Left lobe of liver (tissue), 2 donors: Measurements from ENCODE around the gene HNF1A. TPM values are rescaled to one million over a fixed set of nuclear protein-coding genes. Genes with fewer than 3 reads are reported as not detected.
A peak's percentile ranks its signal among the peaks of the same experiment; 100 is the strongest.
"Not testable (repeated sequence)": the region's sequence is repeated elsewhere in the genome, so short reads cannot be mapped to it uniquely, and the experiment has no call there.

Experiments used
- ATAC-seq: fragments of 200-7000 bp; cut with Tn5 transposase; one replicate; pipeline ENCODE4 v1.9.1; 2020; ENCODE audit warnings: mild to moderate bottlenecking, moderate library complexity
- DNase-seq: peaks from one replicate; pipeline ENCODE4 v3.0.0-alpha.2; 2020; ENCODE audit warnings: low spot score
- total RNA-seq: library from RNA; stranded (reverse); gene quantifications from one replicate; pipeline ENCODE4 v1.2.1, GENCODE V29; 2021
- donor health status: DM: no; HTN: no; CAD: no; lungs with moderate emphysema.
- donor health status: DM: no; HTN: yes; CAD: no.

HNF1A gene, protein sequence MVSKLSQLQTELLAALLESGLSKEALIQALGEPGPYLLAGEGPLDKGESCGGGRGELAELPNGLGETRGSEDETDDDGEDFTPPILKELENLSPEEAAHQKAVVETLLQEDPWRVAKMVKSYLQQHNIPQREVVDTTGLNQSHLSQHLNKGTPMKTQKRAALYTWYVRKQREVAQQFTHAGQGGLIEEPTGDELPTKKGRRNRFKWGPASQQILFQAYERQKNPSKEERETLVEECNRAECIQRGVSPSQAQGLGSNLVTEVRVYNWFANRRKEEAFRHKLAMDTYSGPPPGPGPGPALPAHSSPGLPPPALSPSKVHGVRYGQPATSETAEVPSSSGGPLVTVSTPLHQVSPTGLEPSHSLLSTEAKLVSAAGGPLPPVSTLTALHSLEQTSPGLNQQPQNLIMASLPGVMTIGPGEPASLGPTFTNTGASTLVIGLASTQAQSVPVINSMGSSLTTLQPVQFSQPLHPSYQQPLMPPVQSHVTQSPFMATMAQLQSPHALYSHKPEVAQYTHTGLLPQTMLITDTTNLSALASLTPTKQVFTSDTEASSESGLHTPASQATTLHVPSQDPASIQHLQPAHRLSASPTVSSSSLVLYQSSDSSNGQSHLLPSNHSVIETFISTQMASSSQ
- 23.8 TPM for total RNA-seq

DNA sequence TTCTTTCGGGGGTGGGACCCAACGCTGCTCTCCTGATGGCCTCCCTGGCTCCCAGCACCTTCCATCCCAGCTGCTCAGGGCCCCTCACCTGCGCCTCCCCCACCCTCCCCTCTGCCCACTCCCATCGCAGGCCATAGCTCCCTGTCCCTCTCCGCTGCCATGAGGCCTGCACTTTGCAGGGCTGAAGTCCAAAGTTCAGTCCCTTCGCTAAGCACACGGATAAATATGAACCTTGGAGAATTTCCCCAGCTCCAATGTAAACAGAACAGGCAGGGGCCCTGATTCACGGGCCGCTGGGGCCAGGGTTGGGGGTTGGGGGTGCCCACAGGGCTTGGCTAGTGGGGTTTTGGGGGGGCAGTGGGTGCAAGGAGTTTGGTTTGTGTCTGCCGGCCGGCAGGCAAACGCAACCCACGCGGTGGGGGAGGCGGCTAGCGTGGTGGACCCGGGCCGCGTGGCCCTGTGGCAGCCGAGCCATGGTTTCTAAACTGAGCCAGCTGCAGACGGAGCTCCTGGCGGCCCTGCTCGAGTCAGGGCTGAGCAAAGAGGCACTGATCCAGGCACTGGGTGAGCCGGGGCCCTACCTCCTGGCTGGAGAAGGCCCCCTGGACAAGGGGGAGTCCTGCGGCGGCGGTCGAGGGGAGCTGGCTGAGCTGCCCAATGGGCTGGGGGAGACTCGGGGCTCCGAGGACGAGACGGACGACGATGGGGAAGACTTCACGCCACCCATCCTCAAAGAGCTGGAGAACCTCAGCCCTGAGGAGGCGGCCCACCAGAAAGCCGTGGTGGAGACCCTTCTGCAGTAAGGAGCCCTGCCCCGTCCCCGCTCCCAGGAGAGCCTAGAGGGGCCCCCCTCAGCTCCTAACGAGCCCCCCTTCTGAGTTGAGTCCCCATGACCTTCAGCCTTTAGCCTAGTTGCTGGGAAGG, at the start of gene HNF1A:
Gene HNF1A, plus strand, starts transcription at position 248 of the 924 bp plus-strand sequence. Its CDS starts 226 bp downstream, at position 474.
- DNase-seq (peak; percentile 90), ATAC-seq (peak; percentile 68)

DNA sequence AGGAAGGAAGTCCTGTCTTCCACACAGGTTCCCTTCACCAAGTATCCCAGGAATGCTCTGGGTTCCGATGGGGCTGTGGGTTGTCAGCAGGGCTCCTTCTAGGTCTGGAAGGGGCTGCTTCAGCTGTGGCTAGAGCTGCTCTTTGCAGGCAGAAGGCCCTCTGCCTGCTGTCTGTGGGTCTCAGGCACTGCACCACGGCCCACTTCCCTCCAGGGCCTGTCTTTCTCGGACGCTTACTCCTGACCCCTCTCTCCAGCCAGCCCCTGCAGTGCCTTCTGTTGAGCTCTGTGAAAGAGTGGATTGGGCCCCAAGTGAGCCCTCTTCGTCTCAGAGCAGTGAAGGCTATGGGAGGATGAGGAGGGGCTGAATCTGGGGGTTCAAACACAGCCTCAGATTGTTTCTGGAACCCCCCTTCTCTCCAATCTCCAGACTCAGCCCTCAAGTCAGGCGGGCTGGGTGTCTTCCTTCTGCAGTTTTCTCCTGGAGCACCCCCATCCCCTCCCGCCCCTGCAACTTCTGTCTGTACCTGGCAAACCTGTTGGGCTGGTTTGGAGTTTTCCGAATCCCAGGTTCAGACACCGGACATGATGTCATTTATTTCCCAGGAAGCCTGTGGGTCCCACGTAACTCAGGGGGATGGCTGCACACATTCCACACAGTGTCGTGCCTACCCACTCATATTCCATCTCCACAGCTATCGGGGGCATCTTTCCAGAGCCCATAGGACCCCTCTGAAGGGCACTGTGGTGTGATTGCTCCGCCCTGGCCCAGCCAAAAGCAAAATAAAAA, 49.3 kb upstream of the HNF1A start:
- ATAC-seq (peak; percentile 20), DNase-seq (no peak)

DNA sequence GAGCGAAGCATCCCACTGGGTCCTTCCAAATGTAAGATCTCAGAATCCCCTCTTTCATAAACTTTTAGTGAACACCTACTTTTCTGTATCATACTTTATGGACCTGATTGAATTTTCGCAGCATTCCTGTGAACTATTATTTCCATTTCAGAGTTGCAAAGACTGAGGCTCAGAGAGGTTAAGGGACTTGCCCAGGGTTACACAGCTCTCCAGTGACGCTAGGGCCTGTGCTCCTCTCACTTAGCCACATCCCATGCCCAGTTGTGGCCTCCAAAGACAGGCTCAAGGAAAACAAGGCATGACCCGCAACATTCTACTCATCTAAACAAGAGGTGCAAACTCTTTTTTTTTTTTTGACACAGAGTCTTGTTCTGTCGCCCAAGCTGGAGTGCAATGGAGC, 48.3 kb upstream of the HNF1A start:
- no peak for DNase-seq

DNA sequence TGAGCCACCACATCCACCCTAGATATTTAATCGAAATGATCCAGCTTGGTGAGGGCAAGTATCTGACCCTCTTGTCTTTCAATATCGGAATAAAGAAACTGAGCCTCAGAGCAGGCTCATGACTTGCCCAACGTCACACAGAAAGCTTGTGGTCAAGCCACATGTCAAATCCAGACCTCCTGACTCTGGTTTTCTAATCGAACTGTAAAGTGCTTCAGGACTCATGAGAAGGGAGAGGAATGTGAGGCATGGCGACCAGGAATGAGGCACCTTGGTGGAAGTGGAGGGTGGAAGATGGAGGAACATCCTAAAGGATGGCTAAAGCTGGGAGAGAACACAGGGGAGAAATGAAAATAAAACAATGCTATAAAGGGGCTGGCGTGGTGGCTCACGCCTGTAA, 46.3 kb upstream of the HNF1A start:
- DNase-seq = no peak
- no peak for ATAC-seq

More for the DNA sequence above, 48.3 kb upstream of the HNF1A start:
- no peak for ATAC-seq

DNA sequence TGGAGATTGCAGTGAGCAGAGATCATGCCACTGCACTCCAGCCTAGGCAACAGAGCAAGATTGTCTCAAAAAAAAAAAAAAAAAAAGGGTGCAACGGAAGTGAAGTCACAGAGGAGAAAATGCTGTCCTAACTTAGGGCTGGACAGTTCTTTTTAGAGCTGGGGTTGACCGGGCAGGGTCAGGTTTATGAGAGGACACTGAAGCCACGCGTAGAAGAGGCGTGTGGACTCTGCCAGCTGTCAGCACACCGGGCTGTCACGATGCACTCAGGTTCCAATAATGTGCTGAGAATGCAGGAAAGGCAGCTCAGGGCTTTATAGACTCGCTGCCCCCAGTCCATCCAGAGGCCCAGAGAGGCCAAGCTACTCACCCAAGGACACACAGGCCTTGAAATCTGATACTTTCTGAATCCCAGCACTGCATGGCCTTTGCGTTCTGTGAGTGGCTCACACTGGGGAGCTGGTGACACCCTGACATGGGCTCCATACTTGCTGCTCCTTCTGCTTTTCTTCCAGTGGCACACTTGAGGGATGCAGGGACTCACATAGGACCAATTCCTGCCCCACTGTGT, 45.3 kb upstream of the HNF1A start:
- no peak for DNase-seq
- peak; percentile 38 for ATAC-seq

DNA sequence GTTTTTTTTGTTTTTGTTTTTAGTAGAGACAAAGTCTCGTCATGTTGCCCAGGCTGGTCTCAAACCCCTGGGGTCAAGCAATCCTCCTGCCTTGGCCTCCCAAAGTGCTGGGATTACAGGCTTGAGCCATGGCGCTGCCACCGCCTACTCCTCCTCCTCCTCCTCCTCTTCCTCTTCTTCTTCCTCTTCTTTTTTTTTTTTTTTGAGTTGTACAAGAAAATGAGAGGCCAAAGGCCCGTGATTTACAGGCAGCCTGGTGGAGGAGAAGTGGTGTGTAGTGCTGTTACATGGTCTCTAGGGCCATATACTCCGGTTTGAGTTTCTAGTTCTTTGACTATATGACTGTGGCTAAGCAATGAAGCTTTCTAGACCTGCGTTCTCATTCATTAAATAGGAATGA, 44.6 kb upstream of the HNF1A start:
- no peak for ATAC-seq
- no peak for DNase-seq

DNA sequence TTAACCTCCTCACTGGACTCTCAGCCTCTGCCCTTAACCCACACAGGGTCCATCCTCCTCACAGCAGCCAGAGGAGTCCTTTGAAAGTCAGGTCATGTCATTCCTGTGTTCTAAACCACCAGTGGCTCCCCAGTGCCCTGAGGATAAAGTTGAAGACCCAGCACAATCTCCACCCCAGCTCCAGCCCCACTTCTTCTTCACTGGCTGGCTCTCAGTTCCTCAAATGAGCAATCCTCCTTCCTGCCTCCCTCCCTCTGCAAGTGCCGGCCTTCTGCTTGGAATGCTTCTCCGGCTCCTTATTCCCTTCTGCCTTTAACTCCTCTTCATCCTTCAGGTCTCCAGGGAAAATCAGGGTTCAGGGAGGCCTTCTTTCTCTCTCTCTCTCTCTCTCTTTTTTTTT, 42.1 kb upstream of the HNF1A start:
- ATAC-seq (peak; percentile 48), DNase-seq (no peak)

DNA sequence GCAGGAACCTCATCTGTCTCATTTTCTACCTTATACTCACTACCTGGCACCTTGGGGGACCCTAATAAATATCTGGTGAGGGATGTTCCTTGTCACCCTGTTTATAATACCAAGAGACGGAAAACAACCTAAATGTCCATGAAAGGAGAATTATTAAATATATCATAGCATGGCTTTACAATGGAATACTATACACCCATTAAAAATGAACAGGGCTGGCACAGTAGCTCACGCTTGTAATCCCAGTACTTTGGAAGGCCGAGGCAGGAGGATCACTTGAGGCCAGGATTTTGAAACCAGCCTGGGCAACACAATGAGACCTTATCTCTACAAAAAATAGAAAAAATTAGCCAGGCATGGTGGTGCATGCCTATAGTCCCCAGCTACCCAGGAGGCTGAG, 39.8 kb upstream of the HNF1A start:
- no peak for ATAC-seq

DNA sequence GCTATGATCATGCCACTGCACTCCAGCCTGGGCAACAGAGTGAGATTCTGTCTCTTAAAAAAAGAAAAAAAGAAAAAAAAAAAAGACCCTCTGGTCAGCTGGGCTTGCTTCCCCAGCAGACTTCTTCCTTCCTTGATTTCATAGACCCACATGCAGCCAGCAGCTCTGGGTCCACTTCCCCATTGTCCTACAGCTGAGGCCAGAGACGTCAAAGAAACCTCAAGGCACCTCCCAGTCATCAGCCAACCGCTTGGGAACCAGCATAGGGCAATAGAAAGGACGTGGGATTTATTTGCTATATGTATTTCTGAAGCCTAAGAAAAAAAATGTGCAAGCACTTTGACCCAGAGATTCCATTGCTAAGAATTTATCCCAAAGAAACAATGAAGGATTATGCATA, 38.8 kb upstream of the HNF1A start:
- peak; percentile 51 for ATAC-seq
- DNase-seq = no peak

More for the DNA sequence above, 39.8 kb upstream of the HNF1A start:
- DNase-seq = no peak

DNA sequence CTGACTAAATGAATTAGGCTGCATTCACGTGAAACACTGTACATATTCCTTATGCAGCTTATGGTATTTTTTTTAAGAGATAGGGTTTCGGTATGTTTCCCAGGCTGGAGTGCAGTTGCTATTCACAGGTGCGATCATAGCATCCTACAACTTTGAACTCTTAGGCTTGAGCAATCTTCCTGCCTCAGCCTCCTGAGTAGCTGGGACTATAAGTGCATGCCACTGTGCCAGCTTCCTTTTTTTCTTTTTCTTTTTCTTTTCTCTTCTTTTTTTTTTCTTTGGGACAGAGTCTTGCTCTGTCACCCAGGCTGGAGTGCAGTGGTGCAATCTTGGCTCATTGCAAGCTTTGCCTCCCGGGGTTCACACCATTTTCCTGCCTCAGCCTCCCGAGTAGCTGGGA, 38.3 kb upstream of the HNF1A start:
- no peak for DNase-seq
- no peak for ATAC-seq

DNA sequence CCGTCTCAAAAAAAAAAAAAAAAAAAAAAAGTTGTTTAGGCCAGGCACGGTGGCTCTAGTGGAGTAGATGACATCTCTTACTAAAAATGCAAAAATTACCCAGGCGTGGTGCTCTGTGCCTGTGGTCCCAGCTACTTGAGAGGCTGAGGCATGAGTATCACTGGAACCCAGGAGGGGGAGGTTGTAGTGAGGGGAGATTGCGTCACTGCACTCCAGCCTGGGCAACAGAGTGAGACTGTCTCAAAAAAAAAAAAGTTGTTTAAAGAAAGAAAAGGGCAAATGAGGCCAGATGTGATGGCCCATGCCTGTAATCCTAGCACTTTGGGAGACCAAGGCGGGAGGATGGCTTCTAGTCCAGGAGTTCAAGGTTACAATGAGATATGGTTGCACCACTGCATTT, 37.5 kb upstream of the HNF1A start:
- DNase-seq (no peak), ATAC-seq (no peak)

DNA sequence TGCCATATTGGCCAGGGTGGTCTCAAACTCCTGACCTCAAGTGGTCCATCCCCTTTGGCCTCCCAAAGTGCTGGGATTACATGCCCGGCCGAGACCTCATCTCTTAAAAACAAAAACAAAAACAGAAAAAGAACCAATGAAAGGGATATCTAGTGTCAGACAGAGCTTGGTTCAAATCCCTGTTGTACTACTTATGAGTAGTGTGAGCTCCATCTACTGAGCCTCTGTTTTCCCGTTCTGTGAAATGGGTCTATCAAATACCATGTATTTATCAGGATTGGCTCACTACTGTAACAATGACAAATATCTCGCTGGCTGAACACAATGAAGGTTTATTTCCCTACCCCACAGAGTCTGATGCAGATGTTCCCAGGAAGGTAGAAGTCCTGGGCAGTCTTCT, 36.9 kb upstream of the HNF1A start:
- no peak for ATAC-seq
- DNase-seq = no peak

DNA sequence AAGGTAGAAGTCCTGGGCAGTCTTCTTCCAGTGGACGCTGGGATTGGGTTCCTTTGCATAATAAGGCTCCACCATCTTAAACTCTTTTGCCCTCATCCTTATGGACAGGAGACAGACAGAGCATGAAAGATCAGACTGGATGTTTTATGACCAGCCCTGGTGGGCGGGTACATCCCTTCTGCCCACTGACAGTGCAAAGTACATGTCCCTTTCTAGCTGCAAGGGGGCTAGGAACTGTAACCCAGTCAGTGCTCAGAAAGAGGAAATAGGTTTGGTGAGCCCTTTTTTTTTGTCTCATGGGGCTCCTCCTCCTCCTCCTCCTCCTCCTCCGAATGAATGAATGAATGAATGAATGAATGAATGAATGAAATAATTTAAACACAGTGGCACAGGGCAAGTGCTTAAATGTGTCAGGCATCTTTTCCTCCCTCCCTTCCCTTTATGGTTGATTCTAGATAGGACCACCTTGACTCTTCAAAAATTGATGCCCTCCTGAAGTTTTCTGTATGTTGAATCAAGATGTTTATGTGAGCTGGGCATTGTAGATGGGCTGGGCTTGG, 36.4 kb upstream of the HNF1A start:
- DNase-seq (no peak), ATAC-seq (no peak)

DNA sequence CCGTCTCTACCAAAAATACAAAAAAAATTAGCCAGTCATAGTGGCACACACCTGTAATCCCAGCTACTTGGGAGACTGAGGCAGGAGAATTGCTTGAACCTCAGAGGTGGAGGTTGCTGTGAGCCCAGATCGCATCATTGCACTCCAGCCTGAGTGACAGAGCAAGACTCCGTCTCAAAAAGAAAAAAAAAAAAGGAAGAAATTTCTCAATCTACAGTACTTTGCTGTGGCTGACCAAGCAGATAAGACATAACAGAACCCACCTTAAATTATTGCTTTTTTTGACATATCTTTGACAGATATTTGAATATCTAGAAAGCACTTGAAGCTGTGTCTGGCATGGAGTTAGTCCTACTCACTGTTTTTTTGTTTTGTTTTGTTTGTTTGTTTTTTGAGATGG, 34.9 kb upstream of the HNF1A start:
- ATAC-seq (no peak), DNase-seq (no peak)

DNA sequence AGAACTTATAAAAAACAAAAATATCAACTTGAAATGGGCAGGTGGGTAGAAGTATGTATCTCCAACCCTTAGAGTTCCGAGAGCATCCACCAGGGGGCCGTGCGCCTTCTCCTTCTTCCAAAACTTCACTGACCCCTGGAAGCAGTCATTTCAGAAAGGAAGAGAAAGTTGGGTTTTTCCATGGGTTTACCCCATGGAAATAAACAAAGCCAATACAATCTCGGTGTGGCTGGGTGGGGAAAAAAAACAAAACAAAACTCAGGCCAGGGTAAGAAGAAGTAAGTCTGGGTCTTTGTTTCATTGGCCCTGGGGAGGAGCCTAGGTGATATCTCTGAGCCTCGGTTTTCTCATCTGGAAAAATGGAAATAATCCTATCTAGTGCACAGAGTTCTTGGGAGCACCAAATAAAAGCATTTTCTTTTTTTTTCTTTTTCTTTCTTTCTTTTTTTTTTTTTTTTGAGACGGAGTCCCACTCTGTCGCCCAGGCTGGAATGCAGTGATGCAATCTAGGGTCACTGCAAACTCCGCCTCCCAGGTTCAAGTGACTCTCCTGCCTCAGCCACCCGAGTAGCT, 33.6 kb upstream of the HNF1A start:
- DNase-seq (peak; percentile 65), ATAC-seq (peak; percentile 84)

DNA sequence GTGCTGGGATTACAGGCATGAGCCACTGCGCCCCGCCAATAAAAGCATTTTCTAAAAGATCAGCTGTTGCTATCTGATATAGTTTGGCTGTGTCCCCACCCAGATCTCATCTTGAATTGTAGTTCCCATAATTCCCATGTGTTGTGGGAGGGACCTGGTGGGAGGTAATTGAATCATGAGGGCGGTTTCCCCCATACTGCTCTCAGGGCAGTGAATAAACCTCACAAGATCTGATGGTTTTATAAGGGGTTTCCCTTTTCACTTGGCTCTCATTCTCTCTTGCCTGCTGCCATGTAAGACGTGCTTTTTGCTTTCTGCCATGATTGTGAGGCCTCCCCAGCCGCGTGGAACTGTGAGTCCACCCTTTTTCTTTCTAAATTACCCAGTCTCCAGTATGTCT, 32.8 kb upstream of the HNF1A start:
- ATAC-seq, DNase-seq: not testable (repeated sequence)

DNA sequence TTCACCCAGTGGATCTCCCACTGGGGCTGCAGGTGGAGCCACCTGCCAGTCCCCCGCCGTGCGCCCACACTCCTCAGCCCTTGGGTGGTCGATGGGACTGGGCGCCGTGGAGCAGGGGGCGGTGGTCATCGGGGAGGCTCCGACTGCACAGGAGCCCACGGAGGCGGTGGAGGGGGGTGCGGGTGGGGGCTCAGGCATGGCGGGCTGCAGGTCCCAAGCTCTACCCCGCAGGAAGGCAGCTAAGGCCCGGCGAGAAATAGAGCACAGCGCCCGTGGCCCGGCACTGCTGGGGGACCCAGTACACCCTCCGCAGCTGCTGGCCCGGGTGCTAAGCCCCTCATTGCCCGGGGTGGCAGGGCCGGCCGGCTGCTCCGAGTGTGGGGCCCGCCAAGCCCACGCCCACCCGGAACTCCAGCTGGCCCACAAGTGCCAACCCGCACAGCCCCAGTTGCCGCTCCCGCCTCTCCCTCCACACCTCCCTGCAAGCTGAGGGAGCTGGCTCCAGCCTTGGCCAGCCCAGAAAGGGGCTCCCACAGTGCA, 28.0 kb upstream of the HNF1A start:
- DNase-seq, ATAC-seq: not testable (repeated sequence)

DNA sequence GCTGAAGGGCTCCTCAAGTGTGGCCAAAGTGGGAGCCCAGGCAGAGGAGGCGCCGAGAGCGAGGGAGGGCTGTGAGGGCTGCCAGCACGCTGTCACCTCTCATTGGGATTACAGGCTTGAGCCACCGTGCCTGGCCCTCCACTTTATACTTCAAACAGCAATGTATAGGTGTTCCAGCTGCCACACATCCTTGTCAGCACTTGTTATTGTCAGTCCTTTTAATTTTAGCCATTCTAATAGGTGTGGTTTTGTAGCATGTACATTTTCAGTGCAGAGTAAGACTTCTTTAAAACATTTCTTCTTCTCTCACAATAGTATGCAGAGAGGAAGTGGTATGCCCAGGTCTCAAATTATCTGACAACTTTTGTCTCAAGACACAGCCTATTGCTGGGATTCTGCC, 27.5 kb upstream of the HNF1A start:
- ATAC-seq = no peak
- no peak for DNase-seq

DNA sequence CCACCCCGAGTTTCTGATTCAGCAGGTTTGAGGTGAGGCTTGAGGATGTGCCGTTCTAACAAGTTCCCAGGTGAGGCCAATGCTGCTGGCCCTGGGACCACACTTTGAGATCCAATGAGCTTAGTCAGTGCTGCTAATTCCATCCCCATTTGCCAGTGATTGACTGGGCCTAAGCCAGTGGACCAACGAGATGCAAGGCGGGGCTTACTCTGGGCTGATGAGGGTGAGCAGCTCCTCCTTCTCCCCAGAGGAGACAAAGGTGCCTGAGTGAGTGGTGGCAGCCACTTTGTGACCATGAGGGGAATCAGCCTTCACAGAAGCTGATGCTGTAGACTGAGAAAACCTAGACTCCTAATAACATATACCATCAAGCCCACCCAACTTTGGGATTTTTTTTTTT, 23.1 kb upstream of the HNF1A start:
- DNase-seq (no peak), ATAC-seq (peak; percentile 36)
